ENCODE data around the gene MAD1L1. TPM values are rescaled to one million over a fixed set of nuclear protein-coding genes. Genes with fewer than 3 reads are reported as not detected.
A peak's percentile ranks its signal among the peaks of the same experiment; 100 is the strongest.

MAD1L1 gene
- total and polyA plus RNA-seq, 4 donors: 43.0 to 54.9 (median 49.9) TPM

DNA sequence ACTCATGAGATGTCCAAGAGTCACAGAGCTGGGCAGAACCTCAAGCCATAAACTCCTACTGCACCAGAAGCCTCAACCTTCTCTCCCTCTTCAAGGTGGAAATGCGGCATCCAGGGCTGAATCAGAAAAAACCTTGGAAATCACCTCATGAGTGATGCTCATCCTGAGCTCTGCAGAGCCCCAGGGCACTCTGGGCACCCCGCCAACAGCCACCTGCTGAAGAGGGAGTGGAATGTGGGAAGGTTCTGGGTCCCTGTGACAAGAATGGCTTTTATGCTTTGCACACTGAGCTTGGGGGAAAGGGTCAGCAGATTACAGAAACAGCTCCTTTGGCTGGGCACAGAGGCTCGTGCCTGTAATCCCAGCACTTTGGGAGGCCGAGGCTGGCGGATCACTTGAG lies 28.1 kb upstream of the MAD1L1 start:
- no peak for ATAC-seq (ENCODE audit: insufficient read depth, low FRiP score)
- peaks cover 0 to 43% (median 5%) of the 10 kb centered on the region in 4 donors for H3K36me3 ChIP-seq (ENCODE audit: control insufficient read depth in 4 of 4, insufficient read depth in 4 of 4, low read length in 4 of 4)
- H3K9me3 ChIP-seq (ENCODE audit: control insufficient read depth in 4 of 4, insufficient read depth in 3 of 4, low read length in 3 of 4): no peaks in the 10 kb centered on the region
- TF ChIP-seq, protein P1, sequence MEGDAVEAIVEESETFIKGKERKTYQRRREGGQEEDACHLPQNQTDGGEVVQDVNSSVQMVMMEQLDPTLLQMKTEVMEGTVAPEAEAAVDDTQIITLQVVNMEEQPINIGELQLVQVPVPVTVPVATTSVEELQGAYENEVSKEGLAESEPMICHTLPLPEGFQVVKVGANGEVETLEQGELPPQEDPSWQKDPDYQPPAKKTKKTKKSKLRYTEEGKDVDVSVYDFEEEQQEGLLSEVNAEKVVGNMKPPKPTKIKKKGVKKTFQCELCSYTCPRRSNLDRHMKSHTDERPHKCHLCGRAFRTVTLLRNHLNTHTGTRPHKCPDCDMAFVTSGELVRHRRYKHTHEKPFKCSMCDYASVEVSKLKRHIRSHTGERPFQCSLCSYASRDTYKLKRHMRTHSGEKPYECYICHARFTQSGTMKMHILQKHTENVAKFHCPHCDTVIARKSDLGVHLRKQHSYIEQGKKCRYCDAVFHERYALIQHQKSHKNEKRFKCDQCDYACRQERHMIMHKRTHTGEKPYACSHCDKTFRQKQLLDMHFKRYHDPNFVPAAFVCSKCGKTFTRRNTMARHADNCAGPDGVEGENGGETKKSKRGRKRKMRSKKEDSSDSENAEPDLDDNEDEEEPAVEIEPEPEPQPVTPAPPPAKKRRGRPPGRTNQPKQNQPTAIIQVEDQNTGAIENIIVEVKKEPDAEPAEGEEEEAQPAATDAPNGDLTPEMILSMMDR (IDR thresholded peaks at IDR 0.05; ENCODE audit: control extremely low read depth, extremely low read depth): no peak
- H3K9ac ChIP-seq (ENCODE audit: insufficient read depth in 1 of 2, low read length in 2 of 2): no peak overlapping the region
- H3K4me1 ChIP-seq (ENCODE audit: control insufficient read depth in 5 of 5, insufficient read depth in 5 of 5, low read length in 5 of 5): no peaks in the 10 kb centered on the region
- no peak overlapping the region for H3K4me3 ChIP-seq
- DNase-seq: peak; percentile 39 to 76 (median 72)
- H3K27ac ChIP-seq (ENCODE audit: low read depth in 1 of 2, low read length in 1 of 2): no peak overlapping the region
- no peaks in the 10 kb centered on the region for H3K27me3 ChIP-seq (ENCODE audit: control insufficient read depth in 3 of 3, insufficient read depth in 3 of 3, low read length in 2 of 3)
- WGBS, 2 donors: 73 to 95% methylated on average over 5 of the region's 5 CpGs

DNA sequence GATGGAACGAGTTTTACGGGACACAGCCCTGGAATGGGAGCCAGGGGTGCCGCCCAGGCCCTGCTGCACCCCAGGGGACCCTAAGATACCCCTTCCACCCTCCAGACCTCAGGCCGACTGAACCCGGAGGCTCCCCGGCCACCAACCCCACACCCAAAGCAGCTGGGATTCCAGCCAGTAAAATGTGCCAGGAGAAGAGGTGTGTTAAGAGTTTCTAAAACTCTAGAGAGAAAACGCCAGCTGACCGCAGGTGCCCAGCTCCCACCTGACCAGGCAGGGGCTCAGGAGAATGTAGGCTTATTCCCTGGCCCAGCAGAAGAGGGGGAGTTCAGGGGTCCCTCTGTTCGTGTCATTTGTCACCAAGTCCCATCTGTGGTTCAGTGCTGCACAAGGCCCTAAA lies 26.7 kb upstream of the MAD1L1 start:
- H3K9me3 ChIP-seq (ENCODE audit: control insufficient read depth in 4 of 4, insufficient read depth in 3 of 4, low read length in 3 of 4): no peaks in the 10 kb centered on the region
- TF ChIP-seq, protein P1 (IDR thresholded peaks at IDR 0.05; ENCODE audit: control extremely low read depth, extremely low read depth): no peak
- no peaks in the 10 kb centered on the region for H3K27me3 ChIP-seq (ENCODE audit: control insufficient read depth in 3 of 3, insufficient read depth in 3 of 3, low read length in 2 of 3)
- H3K9ac ChIP-seq (ENCODE audit: insufficient read depth in 1 of 2, low read length in 2 of 2): no peak overlapping the region
- no peak overlapping the region for H3K27ac ChIP-seq (ENCODE audit: low read depth in 1 of 2, low read length in 1 of 2)
- WGBS, 2 donors: 70 to 91% methylated on average over 9 of the region's 9 CpGs
- DNase-seq: no peak
- ATAC-seq (ENCODE audit: insufficient read depth, low FRiP score): no peak
- no peaks in the 10 kb centered on the region for H3K4me1 ChIP-seq (ENCODE audit: control insufficient read depth in 5 of 5, insufficient read depth in 5 of 5, low read length in 5 of 5)
- no peak overlapping the region for H3K4me3 ChIP-seq
- H3K36me3 ChIP-seq (ENCODE audit: control insufficient read depth in 4 of 4, insufficient read depth in 4 of 4, low read length in 4 of 4): peaks cover 0 to 53% (median 6%) of the 10 kb centered on the region in 4 donors

DNA sequence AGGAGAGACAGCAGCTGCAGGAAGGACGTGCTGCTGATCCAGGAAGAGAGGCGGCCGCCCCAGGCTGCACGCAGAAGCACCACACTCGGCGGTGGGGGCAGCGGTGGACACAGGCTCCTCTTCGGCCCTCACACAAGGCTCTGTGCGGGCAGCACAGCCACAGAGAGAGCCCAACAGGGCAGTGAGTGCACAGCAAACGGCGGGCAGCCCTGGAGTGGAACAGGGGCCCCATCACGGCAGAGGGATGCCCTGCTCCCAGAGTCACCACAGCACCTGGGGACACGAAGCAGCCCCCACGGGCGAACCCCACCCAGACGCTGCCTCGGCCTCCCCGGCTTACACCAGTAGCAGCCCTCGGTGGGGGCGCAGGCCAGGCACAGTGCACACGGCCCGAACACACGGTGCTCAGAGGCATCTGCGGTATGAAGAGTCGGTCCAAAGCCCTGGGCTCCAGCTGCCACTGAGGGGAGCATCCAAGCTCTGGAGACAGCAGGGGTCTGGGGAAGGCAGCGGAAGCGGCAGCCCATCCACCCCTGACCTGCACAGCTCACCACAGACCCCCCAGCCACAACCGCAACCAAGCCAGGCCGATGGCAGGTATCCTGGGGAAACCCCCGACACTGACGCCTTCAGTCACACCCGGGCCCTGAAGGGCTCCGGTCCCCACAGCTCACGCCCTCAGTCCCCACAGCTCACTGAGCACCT lies 26.1 kb upstream of the MAD1L1 start:
- TF ChIP-seq, protein P1 (IDR thresholded peaks at IDR 0.05; ENCODE audit: control extremely low read depth, extremely low read depth): no peak
- WGBS, 2 donors: 90 to 95% methylated on average over 33 to 34 of the region's 34 CpGs
- H3K27me3 ChIP-seq (ENCODE audit: control insufficient read depth in 3 of 3, insufficient read depth in 3 of 3, low read length in 2 of 3): no peaks in the 10 kb centered on the region
- H3K9me3 ChIP-seq (ENCODE audit: control insufficient read depth in 4 of 4, insufficient read depth in 3 of 4, low read length in 3 of 4): no peaks in the 10 kb centered on the region
- no peak for DNase-seq
- no peak overlapping the region for H3K9ac ChIP-seq (ENCODE audit: insufficient read depth in 1 of 2, low read length in 2 of 2)
- no peak for ATAC-seq (ENCODE audit: insufficient read depth, low FRiP score)
- H3K4me3 ChIP-seq: no peak overlapping the region
- no peak overlapping the region for H3K27ac ChIP-seq (ENCODE audit: low read depth in 1 of 2, low read length in 1 of 2)
- H3K4me1 ChIP-seq (ENCODE audit: control insufficient read depth in 5 of 5, insufficient read depth in 5 of 5, low read length in 5 of 5): no peaks in the 10 kb centered on the region
- H3K36me3 ChIP-seq (ENCODE audit: control insufficient read depth in 4 of 4, insufficient read depth in 4 of 4, low read length in 4 of 4): peaks cover 0 to 53% (median 5%) of the 10 kb centered on the region in 4 donors
